ENCODE measurements around the gene HHIP. TPM values are rescaled to one million over a fixed set of nuclear protein-coding genes. Genes with fewer than 3 reads are reported as not detected.

HHIP gene
- total RNA-seq (2014; rRNA removed; shearing (Covaris generic)) = 0.05 TPM in 1 of 2 replicates, not detected in the other
- 0.38 TPM in 1 of 2 replicates, not detected in the other for polyA plus RNA-seq (2015; cell fraction: cytosol; rRNA removed)
- not detected in 2 replicates for polyA plus RNA-seq (2015; cell fraction: nucleus; rRNA removed)

- DNase-seq (ENCODE audit: low read depth, low spot score) = no peak
- in situ Hi-C loops (cut with HindIII; ENCODE audit: low pct_unique_long_range_greater_than_20kb, low sequenced_read_pairs) = no loop called here
These were observed at the start of gene HHIP for GRCh38 chr4:144645631-144646522. Gene HHIP (plus strand): TSS chr4:144646156. CDS start chr4:144646676, 520 bp downstream.

- in situ Hi-C loops (cut with HindIII; ENCODE audit: low pct_unique_long_range_greater_than_20kb, low sequenced_read_pairs) = no loop called here
- DNase-seq (ENCODE audit: low read depth, low spot score) = no peak
These were observed 48.8 kb upstream of the HHIP start for GRCh38 chr4:144597171-144597570.

GRCh38 chr4:144599621-144600020, 46.3 kb upstream of the HHIP start:
- in situ Hi-C loops (cut with HindIII; ENCODE audit: low pct_unique_long_range_greater_than_20kb, low sequenced_read_pairs) = no loop called here
- DNase-seq (ENCODE audit: low read depth, low spot score) = no peak

GRCh38 chr4:144611850-144612249, 34.1 kb upstream of the HHIP start:
- peak; percentile 58 for DNase-seq (ENCODE audit: low read depth, low spot score)
- in situ Hi-C loops (cut with HindIII; ENCODE audit: low pct_unique_long_range_greater_than_20kb, low sequenced_read_pairs) = no loop called here

- DNase-seq (ENCODE audit: low read depth, low spot score) = no peak
- in situ Hi-C loops (cut with HindIII; ENCODE audit: low pct_unique_long_range_greater_than_20kb, low sequenced_read_pairs) = no loop called here
These were observed 30.9 kb upstream of the HHIP start for GRCh38 chr4:144614850-144615585.

- DNase-seq (ENCODE audit: low read depth, low spot score) = no peak
- in situ Hi-C loops (cut with HindIII; ENCODE audit: low pct_unique_long_range_greater_than_20kb, low sequenced_read_pairs) = no loop called here
These were observed 24.3 kb upstream of the HHIP start for GRCh38 chr4:144621681-144622080.

GRCh38 chr4:144627663-144628076, 18.3 kb upstream of the HHIP start:
- DNase-seq (ENCODE audit: low read depth, low spot score) = peak; percentile 23
- in situ Hi-C loops (cut with HindIII; ENCODE audit: low pct_unique_long_range_greater_than_20kb, low sequenced_read_pairs) = no loop called here

- DNase-seq (ENCODE audit: low read depth, low spot score) = no peak
- in situ Hi-C loops (cut with HindIII; ENCODE audit: low pct_unique_long_range_greater_than_20kb, low sequenced_read_pairs) = no loop called here
These were observed 12.7 kb upstream of the HHIP start for GRCh38 chr4:144633215-144633614.

GRCh38 chr4:144634978-144635747, 10.8 kb upstream of the HHIP start:
- no peak for DNase-seq (ENCODE audit: low read depth, low spot score)
- in situ Hi-C loops (cut with HindIII; ENCODE audit: low pct_unique_long_range_greater_than_20kb, low sequenced_read_pairs) = no loop called here

GRCh38 chr4:144644368-144645101, 1.4 kb upstream of the HHIP start:
- in situ Hi-C loops (cut with HindIII; ENCODE audit: low pct_unique_long_range_greater_than_20kb, low sequenced_read_pairs) = no loop called here
- DNase-seq (ENCODE audit: low read depth, low spot score) = no peak

GRCh38 chr4:144645102-144645630, 790 bp upstream of the HHIP start:
- in situ Hi-C loops (cut with HindIII; ENCODE audit: low pct_unique_long_range_greater_than_20kb, low sequenced_read_pairs) = no loop called here
- DNase-seq (ENCODE audit: low read depth, low spot score) = no peak

GRCh38 chr4:144646523-144647094, 653 bp downstream of the HHIP start:
- DNase-seq (ENCODE audit: low read depth, low spot score) = no peak
- in situ Hi-C loops (cut with HindIII; ENCODE audit: low pct_unique_long_range_greater_than_20kb, low sequenced_read_pairs) = no loop called here

- DNase-seq (ENCODE audit: low read depth, low spot score) = no peak
- in situ Hi-C loops (cut with HindIII; ENCODE audit: low pct_unique_long_range_greater_than_20kb, low sequenced_read_pairs) = no loop called here
These were observed 1.2 kb downstream of the HHIP start for GRCh38 chr4:144647095-144647561.

- in situ Hi-C loops (cut with HindIII; ENCODE audit: low pct_unique_long_range_greater_than_20kb, low sequenced_read_pairs) = no loop called here
- no peak for DNase-seq (ENCODE audit: low read depth, low spot score)
These were observed 1.6 kb downstream of the HHIP start for GRCh38 chr4:144647590-144647989.

- DNase-seq (ENCODE audit: low read depth, low spot score) = peak; percentile 10
- in situ Hi-C loops (cut with HindIII; ENCODE audit: low pct_unique_long_range_greater_than_20kb, low sequenced_read_pairs) = no loop called here
These were observed 2.1 kb downstream of the HHIP start for GRCh38 chr4:144648042-144648441.

GRCh38 chr4:144649646-144650045, 3.7 kb downstream of the HHIP start:
- DNase-seq (ENCODE audit: low read depth, low spot score) = no peak
- in situ Hi-C loops (cut with HindIII; ENCODE audit: low pct_unique_long_range_greater_than_20kb, low sequenced_read_pairs) = no loop called here

All from SK-MEL-5 (cell line).